ENCODE measurements around the gene SCARB1.

- TF ChIP-seq ZNF114 (CRISPR knock-in tag; IDR thresholded peaks at IDR 0.05), result no peak
- TF ChIP-seq ZNF331 (CRISPR knock-in tag; IDR thresholded peaks at IDR 0.05; ENCODE audit: low read depth), result no peak
Observed at GRCh38 chr12:124761871-124762270, 101.8 kb downstream of the SCARB1 start.

All from GM23338 (cell line).